Measurements from ENCODE around the gene STARD3. TPM values are rescaled to one million over a fixed set of nuclear protein-coding genes. Genes with fewer than 3 reads are reported as not detected.

STARD3 gene
- total and polyA plus RNA-seq, 2 of the 13 experiments (the other 11 are each of a cell fraction or from before 2014, with no cell fraction given): 34.6 to 100 TPM

GRCh38 chr17:39621523-39622379 lies 15.2 kb upstream of the STARD3 start (continued):
- TF ChIP-seq ZNF343 (CRISPR knock-in tag; IDR thresholded peaks at IDR 0.05) (no peak), BORCS8-MEF2B (CRISPR knock-in tag; IDR thresholded peaks at IDR 0.05) (peak; percentile 78; the same call in 1 of the 2 replicates), ZNF275 (CRISPR knock-in tag; IDR thresholded peaks at IDR 0.05; ENCODE audit: borderline replicate concordance) (0 out of 2 replicates have a peak, but pooled peaks have one; percentile 19), PITX1 (CRISPR knock-in tag; IDR thresholded peaks at IDR 0.05) (peak; percentile 43; the same call in 1 of the 2 replicates), PTBP1 (IDR thresholded peaks at IDR 0.05; ENCODE audit: low read depth, low read length, poor library complexity, severe bottlenecking) (no peak), NFATC3 (CRISPR knock-in tag; IDR thresholded peaks at IDR 0.05) (no peak), FOXJ3 (CRISPR knock-in tag; IDR thresholded peaks at IDR 0.05; ENCODE audit: borderline replicate concordance) (no peak), HNF4G (IDR thresholded peaks at IDR 0.05; ENCODE audit: borderline replicate concordance, low read depth, low read length) (no peak), HNF4G (CRISPR knock-in tag; IDR thresholded peaks at IDR 0.05; ENCODE audit: borderline replicate concordance, low read depth) (no peak), ZBTB33 (CRISPR knock-in tag; IDR thresholded peaks at IDR 0.05) (peak; percentile 87), ZNF558 (CRISPR knock-in tag; IDR thresholded peaks at IDR 0.05; ENCODE audit: borderline replicate concordance) (no peak), ZNF710 (CRISPR knock-in tag; IDR thresholded peaks at IDR 0.05; ENCODE audit: borderline replicate concordance) (no peak; the same call in 1 of the 2 replicates), SOX13 (IDR thresholded peaks at IDR 0.05) (no peak), SOX13 (CRISPR knock-in tag; conservative IDR thresholded peaks at IDR 0.05 in 1 of 2, IDR thresholded peaks at IDR 0.05 in 1 of 2) (peak in 1 of 2 experiments; percentile 27; a peak in 1 of 4 replicates), RBM22 (optimal IDR thresholded peaks at IDR 0.05; ENCODE audit: low read length) (no peak), SRF (IDR thresholded peaks at IDR 0.05; ENCODE audit: low read depth, low read length) (no peak), HES4 (CRISPR knock-in tag; IDR thresholded peaks at IDR 0.05; ENCODE audit: borderline replicate concordance) (no peak), ONECUT2 (CRISPR knock-in tag; IDR thresholded peaks at IDR 0.05) (peak; percentile 84), SCMH1 (CRISPR knock-in tag; IDR thresholded peaks at IDR 0.05; ENCODE audit: borderline replicate concordance) (no peak), CSRNP2 (CRISPR knock-in tag; conservative IDR thresholded peaks at IDR 0.05; ENCODE audit: low read depth) (no peak), PBX2 (CRISPR knock-in tag; IDR thresholded peaks at IDR 0.05) (no peak)

Measured in HepG2 (cell line).